Measurements from ENCODE around the gene FAM3B. TPM values are rescaled to one million over a fixed set of nuclear protein-coding genes. Genes with fewer than 3 reads are reported as not detected.

Gene FAM3B
- total and polyA plus RNA-seq, 8 donors, result 7.9 to 31.9 (median 13.0) TPM

DNA sequence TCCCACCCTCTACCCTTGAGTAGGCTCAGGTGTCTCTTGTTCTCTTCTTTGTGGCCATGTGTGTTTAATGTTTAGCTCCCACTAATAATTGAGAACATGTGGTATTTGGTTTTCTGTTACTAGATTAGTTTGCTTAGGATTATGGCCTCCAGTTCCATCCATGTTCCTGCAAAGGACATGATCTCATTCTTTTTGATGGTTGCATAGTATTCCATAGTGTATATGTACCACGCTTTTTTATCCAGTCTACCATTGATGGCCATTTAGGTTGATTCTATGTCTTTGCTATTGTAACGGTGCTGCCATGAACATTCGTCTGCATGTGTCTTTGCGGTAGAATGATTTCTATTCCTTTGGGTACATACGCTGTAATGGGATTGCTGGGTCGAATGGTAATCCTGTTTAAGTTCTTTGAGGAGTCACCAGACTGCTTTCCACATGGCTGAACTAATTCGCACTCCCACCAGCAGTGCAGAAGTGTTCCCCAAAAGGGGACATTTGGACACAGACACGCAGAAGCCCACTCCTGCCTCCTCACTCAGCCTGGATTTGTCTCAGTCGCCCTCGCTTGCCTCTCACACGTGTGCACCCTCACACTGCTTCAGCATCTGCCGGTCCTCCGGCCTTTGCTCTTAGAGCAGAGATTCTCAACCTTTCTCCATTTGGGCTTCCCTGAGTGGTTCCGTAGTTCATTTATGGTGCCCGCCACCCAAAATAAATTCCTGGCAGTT is 48.9 kb downstream of the FAM3B start:
- Histone ChIP-seq H3K36me3 (peaks cover 0 to 12% of the 10 kb centered on the region in 2 donors), H3K27ac (peak overlapping the region in 1 of 2 donors; percentile 85), H3K9me3 (no peaks in the 10 kb centered on the region), H3K4me3 (no peak overlapping the region), H3K4me1 (peaks cover 9 to 89% of the 10 kb centered on the region in 2 donors), H3K27me3 (peaks cover 0 to 9% of the 10 kb centered on the region in 2 donors)
- TF ChIP-seq, protein P1, sequence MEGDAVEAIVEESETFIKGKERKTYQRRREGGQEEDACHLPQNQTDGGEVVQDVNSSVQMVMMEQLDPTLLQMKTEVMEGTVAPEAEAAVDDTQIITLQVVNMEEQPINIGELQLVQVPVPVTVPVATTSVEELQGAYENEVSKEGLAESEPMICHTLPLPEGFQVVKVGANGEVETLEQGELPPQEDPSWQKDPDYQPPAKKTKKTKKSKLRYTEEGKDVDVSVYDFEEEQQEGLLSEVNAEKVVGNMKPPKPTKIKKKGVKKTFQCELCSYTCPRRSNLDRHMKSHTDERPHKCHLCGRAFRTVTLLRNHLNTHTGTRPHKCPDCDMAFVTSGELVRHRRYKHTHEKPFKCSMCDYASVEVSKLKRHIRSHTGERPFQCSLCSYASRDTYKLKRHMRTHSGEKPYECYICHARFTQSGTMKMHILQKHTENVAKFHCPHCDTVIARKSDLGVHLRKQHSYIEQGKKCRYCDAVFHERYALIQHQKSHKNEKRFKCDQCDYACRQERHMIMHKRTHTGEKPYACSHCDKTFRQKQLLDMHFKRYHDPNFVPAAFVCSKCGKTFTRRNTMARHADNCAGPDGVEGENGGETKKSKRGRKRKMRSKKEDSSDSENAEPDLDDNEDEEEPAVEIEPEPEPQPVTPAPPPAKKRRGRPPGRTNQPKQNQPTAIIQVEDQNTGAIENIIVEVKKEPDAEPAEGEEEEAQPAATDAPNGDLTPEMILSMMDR (IDR thresholded peaks at IDR 0.05), result no peak
- no peak for ATAC-seq
- DNase-seq, result no peak
- intact Hi-C loops (cut with DNase I), result no loop called here

DNA sequence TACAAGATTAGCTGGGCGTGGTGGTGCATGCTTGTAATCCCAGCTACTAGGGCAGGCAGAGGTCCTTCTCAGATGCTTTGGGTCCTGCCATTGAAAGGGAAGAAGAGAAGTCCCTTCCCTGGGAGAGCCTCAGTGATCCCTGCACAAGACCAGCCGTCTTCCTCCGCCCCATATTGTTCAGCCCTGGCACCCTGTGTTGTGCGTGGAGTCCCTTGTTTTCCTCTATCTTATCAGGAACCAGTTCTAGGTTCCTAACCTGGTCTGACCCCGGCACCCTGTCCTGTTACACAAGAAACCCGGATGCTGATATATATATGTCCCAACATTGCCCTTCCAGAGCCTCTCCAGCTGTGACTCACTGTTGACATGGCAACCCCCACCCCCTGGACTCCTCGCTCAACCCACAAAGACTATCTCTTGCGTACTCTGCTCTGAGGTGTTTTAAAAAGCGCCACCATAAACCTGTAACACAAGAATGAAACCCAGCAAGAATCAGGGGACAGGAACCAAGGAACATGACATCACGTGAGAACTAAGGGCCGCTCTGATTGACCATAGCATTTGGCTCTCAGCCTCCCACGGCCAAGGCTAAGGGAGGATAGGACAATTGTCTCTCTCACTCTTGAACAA is 50.0 kb downstream of the FAM3B start:
- peak overlapping the region in 1 of 2 donors; percentile 85 for H3K27ac ChIP-seq
- DNase-seq (peak in 1 of 4 donors; percentile 73), ATAC-seq (peak; percentile 20)
- no peaks in the 10 kb centered on the region for H3K9me3 ChIP-seq
- peaks cover 0 to 12% of the 10 kb centered on the region in 2 donors for H3K36me3 ChIP-seq
- peaks cover 6 to 78% of the 10 kb centered on the region in 2 donors for H3K4me1 ChIP-seq
- H3K27me3 ChIP-seq, result peaks cover 0 to 9% of the 10 kb centered on the region in 2 donors
- no peak overlapping the region for H3K4me3 ChIP-seq
- intact Hi-C loops (cut with DNase I), result no loop called here
- TF ChIP-seq, protein P1 (IDR thresholded peaks at IDR 0.05), result no peak

DNA sequence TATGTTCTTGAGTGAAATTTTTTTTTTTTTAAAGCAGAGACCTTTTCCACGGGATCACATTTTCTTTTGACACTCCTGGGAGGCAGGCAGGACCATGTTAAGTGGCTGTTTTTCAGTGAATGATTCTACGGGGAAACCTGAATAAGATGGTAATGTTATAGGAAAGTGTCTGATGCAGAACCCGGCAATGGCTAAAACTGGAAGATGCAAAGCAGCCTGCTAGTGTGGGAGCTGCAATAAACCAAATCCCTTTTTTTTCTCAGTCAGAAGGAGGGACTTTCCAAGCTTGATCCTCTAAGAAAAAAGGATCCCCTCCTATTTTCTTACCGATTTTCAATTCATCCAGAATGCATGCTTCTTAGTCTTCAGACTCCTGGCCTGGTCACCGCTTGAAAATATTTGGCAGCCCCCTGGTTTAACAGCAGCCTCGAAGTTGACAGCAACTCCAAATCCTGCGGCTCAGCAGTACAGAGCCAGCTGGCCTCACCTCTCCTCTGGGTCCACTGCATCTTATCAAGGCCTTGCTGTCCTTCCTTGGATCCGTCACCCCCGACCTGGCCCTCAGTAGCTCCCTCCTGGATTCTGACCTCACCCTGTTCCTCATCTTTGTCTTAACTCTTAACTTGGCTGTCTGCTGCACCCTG is 50.8 kb downstream of the FAM3B start:
- no peak overlapping the region for H3K4me3 ChIP-seq
- peak overlapping the region in 1 of 2 donors; percentile 85 for H3K27ac ChIP-seq
- DNase-seq (no peak), ATAC-seq (no peak)
- peaks cover 0 to 12% of the 10 kb centered on the region in 2 donors for H3K36me3 ChIP-seq
- H3K9me3 ChIP-seq, result no peaks in the 10 kb centered on the region
- TF ChIP-seq, protein P1 (IDR thresholded peaks at IDR 0.05), result no peak
- H3K4me1 ChIP-seq, result peaks cover 6 to 72% of the 10 kb centered on the region in 2 donors
- H3K27me3 ChIP-seq, result peaks cover 0 to 9% of the 10 kb centered on the region in 2 donors
- intact Hi-C loops (cut with DNase I), result no loop called here

DNA sequence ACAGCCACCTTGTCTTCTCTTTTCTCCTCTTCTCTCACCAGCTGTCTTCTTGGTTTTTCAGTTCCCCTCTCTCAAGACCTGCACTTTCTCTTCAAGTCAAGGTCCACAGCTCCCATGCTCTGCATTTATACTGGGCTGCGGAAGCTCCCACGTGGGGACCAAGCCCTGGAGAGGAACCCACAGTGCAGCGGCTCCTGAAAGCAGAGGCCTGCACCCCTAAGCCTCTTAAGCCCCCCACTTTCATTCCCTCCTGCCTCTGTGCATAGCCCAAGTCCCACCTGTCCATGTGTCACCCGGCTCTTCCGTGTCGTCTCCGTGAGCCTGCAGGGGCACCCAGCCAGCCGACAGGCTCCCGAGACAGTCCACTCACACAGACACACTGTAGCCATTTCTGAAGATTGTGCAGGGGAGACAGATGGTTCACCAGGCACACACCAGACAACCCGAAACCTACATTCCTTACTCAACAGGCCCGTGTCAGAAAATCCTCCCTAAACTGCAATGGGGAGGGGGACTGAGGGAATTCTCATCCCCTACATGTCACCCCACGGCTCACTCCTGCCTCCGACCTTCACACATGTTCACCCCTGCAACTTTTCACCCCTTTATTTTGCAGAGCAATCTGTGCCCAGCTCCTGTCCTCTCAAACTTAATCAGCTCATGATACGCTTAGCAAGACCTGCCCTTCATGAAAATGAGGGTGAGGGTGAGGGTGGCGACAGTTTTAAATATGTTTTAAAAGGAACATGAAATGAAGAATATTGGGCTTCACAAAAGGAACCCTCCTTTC is 51.5 kb downstream of the FAM3B start:
- H3K27ac ChIP-seq, result peak overlapping the region in 1 of 2 donors; percentile 85
- H3K4me1 ChIP-seq, result peaks cover 6 to 68% of the 10 kb centered on the region in 2 donors
- H3K9me3 ChIP-seq, result no peaks in the 10 kb centered on the region
- intact Hi-C loops (cut with DNase I), result no loop called here
- ATAC-seq (no peak), DNase-seq (no peak)
- H3K36me3 ChIP-seq, result peaks cover 0 to 12% of the 10 kb centered on the region in 2 donors
- TF ChIP-seq, protein P1 (IDR thresholded peaks at IDR 0.05), result no peak
- peaks cover 0 to 9% of the 10 kb centered on the region in 2 donors for H3K27me3 ChIP-seq
- no peak overlapping the region for H3K4me3 ChIP-seq

All from left lung (tissue), 10 donors.